Pons (tissue), 1 donor: ENCODE results near the gene RNF6.

ENCODE experiments used
- DNase-seq: peaks from one replicate; pipeline ENCODE4 v3.0.0-alpha.2; 2016; ENCODE audit warnings: low spot score

Gene RNF6

GRCh38 chr13:26225896-26226617 lies 3.9 kb upstream of the RNF6 start:
- DNase-seq = no peak

GRCh38 chr13:26222520-26223046 lies 469 bp upstream of the RNF6 start:
- no peak for DNase-seq

GRCh38 chr13:26221399-26221720 lies 754 bp downstream of the RNF6 start:
- no peak for DNase-seq

- no peak for DNase-seq
Measured at GRCh38 chr13:26220575-26220974, 1.5 kb downstream of the RNF6 start.

GRCh38 chr13:26219726-26220125 lies 2.4 kb downstream of the RNF6 start:
- no peak for DNase-seq

GRCh38 chr13:26216042-26216441 lies 6.1 kb downstream of the RNF6 start:
- DNase-seq = no peak

GRCh38 chr13:26213982-26214381 lies 8.1 kb downstream of the RNF6 start:
- no peak for DNase-seq

- no peak for DNase-seq
Measured at GRCh38 chr13:26213345-26213744, 8.8 kb downstream of the RNF6 start.

GRCh38 chr13:26208287-26208686 lies 13.8 kb downstream of the RNF6 start:
- no peak for DNase-seq

GRCh38 chr13:26202365-26202972 lies 19.6 kb downstream of the RNF6 start:
- no peak for DNase-seq

GRCh38 chr13:26200811-26201210 lies 21.3 kb downstream of the RNF6 start:
- DNase-seq = no peak

GRCh38 chr13:26198116-26198515 lies 24.0 kb downstream of the RNF6 start:
- DNase-seq = no peak

- no peak for DNase-seq
Measured at GRCh38 chr13:26197298-26197697, 24.8 kb downstream of the RNF6 start.

- no peak for DNase-seq
Measured at GRCh38 chr13:26186995-26187394, 35.1 kb downstream of the RNF6 start.

- DNase-seq = peak; percentile 73
Measured at GRCh38 chr13:26186118-26186870, 35.8 kb downstream of the RNF6 start.

GRCh38 chr13:26185720-26186117 lies 36.4 kb downstream of the RNF6 start:
- DNase-seq = peak; percentile 60

- DNase-seq = peak; percentile 81
Measured at GRCh38 chr13:26184791-26185250, 37.3 kb downstream of the RNF6 start.

GRCh38 chr13:26183416-26183815 lies 38.7 kb downstream of the RNF6 start:
- no peak for DNase-seq

- peak; percentile 28 for DNase-seq
Measured at GRCh38 chr13:26179344-26179743, 42.8 kb downstream of the RNF6 start.

GRCh38 chr13:26168835-26169234 lies 53.3 kb downstream of the RNF6 start:
- DNase-seq = no peak

GRCh38 chr13:26168237-26168814 lies 53.8 kb downstream of the RNF6 start:
- no peak for DNase-seq

- no peak for DNase-seq
Measured at GRCh38 chr13:26163812-26164211, 58.3 kb downstream of the RNF6 start.
